WERI-Rb-1 (cell line): ENCODE data around the gene MYOM3.

ENCODE experiments used
- DNase-seq: peaks from one replicate; pipeline ENCODE4 v3.0.0-alpha.2; 2020
- H3K27ac ChIP-seq: fragments of 250-450 bp; sonication (Bioruptor Pico); 2 replicates; pipeline ENCODE4 v1.5.1; 2020; ENCODE audit warnings: mild to moderate bottlenecking, moderate library complexity
- H3K27me3 ChIP-seq: fragments of 250-450 bp; sonication (Bioruptor Pico); 2 replicates; pipeline ENCODE4 v1.5.1; 2021; ENCODE audit warnings: mild to moderate bottlenecking, low read depth, moderate library complexity; ENCODE audit not compliant: insufficient read depth, severe bottlenecking
- H3K36me3 ChIP-seq: fragments of 250-450 bp; sonication (Bioruptor Pico); 2 replicates; pipeline ENCODE4 v1.5.1; 2020; ENCODE audit warnings: mild to moderate bottlenecking, moderate library complexity
- H3K4me3 ChIP-seq: 2 replicates; pipeline ENCODE4 v1.5.1; 2011; ENCODE audit warnings: low read depth, mild to moderate bottlenecking, control low read depth, low read length
- H3K9me3 ChIP-seq: fragments of 250-450 bp; sonication (Bioruptor Pico); 2 replicates; pipeline ENCODE4 v1.5.1; 2021; ENCODE audit warnings: mild to moderate bottlenecking, moderate library complexity; ENCODE audit not compliant: severe bottlenecking
- CTCF ChIP-seq: IDR thresholded peaks from 2 replicates; pipeline ENCODE4 v1.5.1; 2011; ENCODE audit warnings: low read depth, mild to moderate bottlenecking, control low read depth, inconsistent platforms, low read length

MYOM3 gene

GRCh38 chr1:24134376-24134775 is 22.4 kb upstream of the MYOM3 start:
- DNase-seq: no peak
- no peak for TF ChIP-seq CTCF
- no peaks in the 10 kb centered on the region for H3K36me3 ChIP-seq
- no peaks in the 10 kb centered on the region for H3K27me3 ChIP-seq
- H3K9me3 ChIP-seq: peaks cover 4% of the 10 kb centered on the region
- no peak overlapping the region for H3K4me3 ChIP-seq
- no peak overlapping the region for H3K27ac ChIP-seq

DNA sequence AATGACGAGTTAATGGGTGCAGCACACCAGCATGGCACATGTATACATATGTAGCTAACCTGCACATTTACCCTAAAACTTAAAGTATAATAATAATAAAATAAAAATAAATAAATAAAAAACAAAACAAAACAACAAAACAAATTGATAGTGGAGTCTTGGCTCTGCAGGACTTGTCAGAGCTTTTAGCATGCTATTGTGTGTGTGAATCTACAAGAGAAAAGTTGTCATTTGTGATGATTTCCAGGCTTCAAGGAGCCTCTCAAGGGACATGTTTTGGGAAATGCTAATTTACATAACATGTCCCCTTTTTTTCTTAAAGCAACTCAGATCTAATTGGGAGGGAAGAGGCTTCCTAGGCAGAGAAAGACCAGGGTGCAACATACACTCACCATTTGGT is 21.9 kb upstream of the MYOM3 start:
- no peaks in the 10 kb centered on the region for H3K36me3 ChIP-seq
- no peaks in the 10 kb centered on the region for H3K27me3 ChIP-seq
- no peak for DNase-seq
- no peak for TF ChIP-seq CTCF
- H3K4me3 ChIP-seq: no peak overlapping the region
- peaks cover 4% of the 10 kb centered on the region for H3K9me3 ChIP-seq
- H3K27ac ChIP-seq: no peak overlapping the region

GRCh38 chr1:24130385-24130784 is 18.4 kb upstream of the MYOM3 start:
- Histone ChIP-seq H3K27ac (no peak overlapping the region), H3K4me3 (no peak overlapping the region), H3K27me3 (no peaks in the 10 kb centered on the region), H3K36me3 (no peaks in the 10 kb centered on the region), H3K9me3 (peaks cover 4% of the 10 kb centered on the region)
- TF ChIP-seq CTCF: no peak
- DNase-seq: no peak

DNA sequence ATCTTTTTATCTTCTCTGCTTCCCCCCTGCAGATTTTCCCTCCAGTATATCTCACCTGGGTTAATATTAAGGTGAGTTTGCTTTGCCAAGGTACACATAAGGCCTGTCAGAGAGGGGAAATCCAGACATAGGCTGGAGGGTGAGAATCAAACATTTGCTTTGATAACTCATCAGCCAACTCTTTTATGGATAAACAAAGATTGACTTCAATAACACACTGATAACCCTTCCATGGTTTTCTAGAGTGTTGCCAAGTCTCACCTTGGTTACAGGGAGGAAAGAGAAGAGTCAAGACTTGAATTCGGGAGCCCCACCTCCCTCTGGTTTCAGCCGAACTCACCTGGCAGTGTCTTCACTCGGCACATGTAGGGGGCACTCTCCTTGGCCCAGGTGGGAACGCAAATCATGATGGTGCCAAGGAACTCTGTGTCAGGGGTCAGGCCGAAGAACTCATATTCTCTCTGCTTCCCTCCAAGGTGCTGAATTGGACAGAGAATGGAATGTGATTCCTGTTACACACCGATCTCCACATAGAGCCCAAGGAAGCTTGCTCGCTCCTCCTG is 15.9 kb upstream of the MYOM3 start:
- H3K9me3 ChIP-seq: peaks cover 4% of the 10 kb centered on the region
- H3K27me3 ChIP-seq: no peaks in the 10 kb centered on the region
- no peak for DNase-seq
- H3K36me3 ChIP-seq: no peaks in the 10 kb centered on the region
- no peak for TF ChIP-seq CTCF
- H3K4me3 ChIP-seq: no peak overlapping the region
- H3K27ac ChIP-seq: no peak overlapping the region

GRCh38 chr1:24127134-24127800 is 15.3 kb upstream of the MYOM3 start:
- Histone ChIP-seq H3K36me3 (no peaks in the 10 kb centered on the region), H3K9me3 (peaks cover 4% of the 10 kb centered on the region), H3K27ac (no peak overlapping the region), H3K27me3 (no peaks in the 10 kb centered on the region), H3K4me3 (no peak overlapping the region)
- no peak for TF ChIP-seq CTCF
- DNase-seq: no peak

DNA sequence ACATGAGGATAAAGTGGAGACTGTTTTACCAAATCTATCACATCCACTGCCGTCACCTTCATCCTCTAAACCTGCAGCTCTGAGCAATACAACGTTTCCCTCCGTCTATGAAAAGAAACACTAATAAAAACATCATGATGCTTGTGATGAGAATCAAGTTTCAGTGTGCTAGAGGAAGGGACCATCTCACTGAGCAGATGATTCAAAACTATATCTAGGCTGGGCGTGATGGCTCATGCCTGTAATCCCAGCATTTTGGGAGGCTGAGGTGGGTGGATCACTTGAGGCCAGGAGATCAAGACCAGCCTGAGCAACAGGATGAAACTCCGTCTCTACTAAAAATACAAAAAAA is 14.7 kb upstream of the MYOM3 start:
- Histone ChIP-seq H3K36me3 (no peaks in the 10 kb centered on the region), H3K4me3 (no peak overlapping the region), H3K27ac (no peak overlapping the region), H3K9me3 (peaks cover 4% of the 10 kb centered on the region), H3K27me3 (no peaks in the 10 kb centered on the region)
- TF ChIP-seq CTCF: no peak
- DNase-seq: no peak
